ENCODE data around the gene GINS2.

Gene GINS2

GRCh38 chr16:85677383-85677967 lies 11.3 kb downstream of the GINS2 start:
- no peak overlapping the region for H3K4me3 ChIP-seq (ENCODE audit: low read length)

DNA sequence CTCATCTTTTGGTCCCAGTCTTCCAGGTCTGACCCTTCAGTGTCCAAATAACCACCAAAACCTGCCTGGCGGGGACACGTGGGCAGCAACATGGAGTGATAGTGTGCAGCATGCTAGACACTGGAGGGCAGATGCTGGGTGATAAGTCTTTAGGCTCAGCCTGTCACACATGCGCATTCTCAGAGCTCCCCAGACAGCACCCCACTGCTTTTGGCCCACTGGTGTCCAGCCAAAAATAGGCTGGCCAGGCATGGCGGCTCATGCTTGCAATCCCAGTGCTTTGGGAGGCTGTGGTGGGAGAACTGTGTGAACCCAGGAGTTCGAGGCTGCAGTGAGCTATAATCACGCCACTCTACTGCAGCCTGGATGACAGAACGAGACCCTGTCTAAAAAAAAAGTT lies 12.3 kb downstream of the GINS2 start:
- H3K4me3 ChIP-seq (ENCODE audit: low read length) = no peak overlapping the region
- TF ChIP-seq ZNF274 (IDR thresholded peaks at IDR 0.05; ENCODE audit: low read depth, low read length) = no peak

More at GRCh38 chr16:85677383-85677967, 11.3 kb downstream of the GINS2 start:
- TF ChIP-seq ZNF274 (IDR thresholded peaks at IDR 0.05; ENCODE audit: low read depth, low read length) = no peak

GRCh38 chr16:85675251-85675874 lies 13.4 kb downstream of the GINS2 start:
- no peak overlapping the region for H3K4me3 ChIP-seq (ENCODE audit: low read length)
- TF ChIP-seq ZNF274 (IDR thresholded peaks at IDR 0.05; ENCODE audit: low read depth, low read length) = no peak

DNA sequence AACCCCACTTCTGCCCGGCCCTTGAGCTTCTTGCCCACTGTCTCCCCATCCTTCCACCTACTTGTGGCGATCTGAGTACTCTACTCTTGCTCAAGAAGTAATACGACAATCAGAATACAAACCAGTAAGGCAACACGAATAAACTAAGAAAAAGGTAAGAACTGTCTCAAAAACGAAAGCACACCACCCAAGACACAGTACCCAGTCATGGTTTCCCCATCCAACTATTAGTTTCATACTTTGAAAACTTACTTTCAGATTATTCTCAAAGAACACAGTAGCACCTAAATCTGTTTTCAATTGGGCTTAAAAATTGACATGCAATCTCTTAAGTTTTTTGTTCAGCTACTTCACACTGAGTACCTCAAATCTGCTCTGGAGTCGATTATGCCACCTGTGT lies 13.9 kb downstream of the GINS2 start:
- H3K4me3 ChIP-seq (ENCODE audit: low read length) = no peak overlapping the region
- TF ChIP-seq ZNF274 (IDR thresholded peaks at IDR 0.05; ENCODE audit: low read depth, low read length) = no peak

GRCh38 chr16:85674418-85674755 lies 14.4 kb downstream of the GINS2 start:
- TF ChIP-seq ZNF274 (IDR thresholded peaks at IDR 0.05; ENCODE audit: low read depth, low read length) = no peak
- no peak overlapping the region for H3K4me3 ChIP-seq (ENCODE audit: low read length)

DNA sequence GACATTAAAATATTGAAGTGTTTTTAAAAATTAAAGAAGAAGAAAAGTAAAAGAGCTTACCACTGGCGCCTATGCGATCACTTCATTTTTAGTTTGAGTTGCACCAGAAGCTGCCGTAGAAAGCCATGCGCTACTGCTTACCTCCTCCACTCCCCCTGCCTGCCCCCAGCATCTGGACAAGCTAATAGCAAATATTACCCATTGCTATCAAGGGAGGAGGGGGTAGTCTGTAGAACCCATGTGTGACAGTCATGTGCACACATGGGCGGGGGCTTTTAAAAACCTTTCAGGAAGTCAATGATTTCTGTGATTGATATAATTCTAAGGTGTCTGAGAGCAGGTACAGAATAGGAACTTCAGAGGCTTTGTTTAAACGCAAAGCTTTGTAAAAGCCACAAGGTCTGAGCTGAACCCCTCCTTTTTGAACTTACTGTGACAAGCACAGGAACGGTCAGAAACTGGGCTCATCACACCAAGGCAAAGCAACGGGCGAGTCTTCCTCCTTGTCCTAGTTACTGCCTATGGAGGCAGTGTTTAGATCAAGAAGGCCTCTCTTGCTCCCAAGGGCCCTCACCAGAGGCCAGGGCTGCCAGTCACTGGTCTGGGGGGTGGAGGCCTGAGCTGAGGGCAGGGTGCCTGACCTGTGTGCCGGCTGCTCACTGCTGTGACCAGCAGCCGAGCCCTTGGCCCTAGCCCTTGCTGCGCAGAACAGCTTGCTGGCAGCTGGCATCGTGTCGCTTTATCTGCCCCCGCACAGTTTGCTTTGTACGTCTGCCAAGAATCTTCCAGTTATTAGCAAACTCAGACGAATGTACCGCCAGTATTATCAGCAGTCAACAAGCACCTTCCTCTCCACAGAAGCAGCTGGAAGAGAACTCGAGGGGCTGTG lies 15.0 kb downstream of the GINS2 start:
- no peak overlapping the region for H3K4me3 ChIP-seq (ENCODE audit: low read length)
- TF ChIP-seq ZNF274 (IDR thresholded peaks at IDR 0.05; ENCODE audit: low read depth, low read length) = no peak

GRCh38 chr16:85670840-85671239 lies 17.9 kb downstream of the GINS2 start:
- H3K4me3 ChIP-seq (ENCODE audit: low read length) = no peak overlapping the region
- no peak for TF ChIP-seq ZNF274 (IDR thresholded peaks at IDR 0.05; ENCODE audit: low read depth, low read length)

DNA sequence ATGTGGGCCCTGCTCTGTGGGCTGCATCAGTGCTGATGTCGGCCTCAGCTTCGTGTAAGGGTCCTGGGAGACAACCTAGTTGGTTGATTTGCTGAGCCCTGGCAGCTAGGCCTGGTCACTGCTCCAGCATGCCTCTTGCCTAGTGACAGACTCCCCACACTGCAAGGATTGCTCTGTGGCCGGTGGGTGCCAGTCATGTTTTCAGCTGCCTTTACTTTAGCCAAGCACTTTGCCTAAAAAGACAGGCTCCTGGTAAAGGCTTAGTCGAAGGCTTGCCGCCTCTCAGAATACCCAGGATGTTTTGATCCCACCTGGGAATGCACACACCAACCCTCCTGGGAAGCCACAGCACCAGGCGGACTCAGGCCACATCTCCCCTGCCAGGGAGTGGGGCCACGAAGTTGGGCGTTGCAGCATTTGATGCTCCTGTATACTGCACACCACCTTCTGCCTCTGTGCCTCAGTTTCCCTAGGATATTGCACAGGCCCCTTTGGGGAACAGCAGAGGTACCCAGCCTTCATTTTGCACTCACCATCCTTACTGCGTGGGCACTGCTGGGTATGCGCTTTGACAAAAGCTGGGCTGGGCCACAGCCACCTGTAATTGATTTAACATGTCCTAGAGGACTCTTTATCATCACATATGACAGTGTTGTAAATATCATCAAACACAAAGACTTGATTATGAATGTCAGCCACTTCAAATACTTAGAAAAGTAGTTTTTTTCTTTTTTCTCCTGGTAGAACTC lies 19.9 kb downstream of the GINS2 start:
- no peak for TF ChIP-seq ZNF274 (IDR thresholded peaks at IDR 0.05; ENCODE audit: low read depth, low read length)
- no peak overlapping the region for H3K4me3 ChIP-seq (ENCODE audit: low read length)

DNA sequence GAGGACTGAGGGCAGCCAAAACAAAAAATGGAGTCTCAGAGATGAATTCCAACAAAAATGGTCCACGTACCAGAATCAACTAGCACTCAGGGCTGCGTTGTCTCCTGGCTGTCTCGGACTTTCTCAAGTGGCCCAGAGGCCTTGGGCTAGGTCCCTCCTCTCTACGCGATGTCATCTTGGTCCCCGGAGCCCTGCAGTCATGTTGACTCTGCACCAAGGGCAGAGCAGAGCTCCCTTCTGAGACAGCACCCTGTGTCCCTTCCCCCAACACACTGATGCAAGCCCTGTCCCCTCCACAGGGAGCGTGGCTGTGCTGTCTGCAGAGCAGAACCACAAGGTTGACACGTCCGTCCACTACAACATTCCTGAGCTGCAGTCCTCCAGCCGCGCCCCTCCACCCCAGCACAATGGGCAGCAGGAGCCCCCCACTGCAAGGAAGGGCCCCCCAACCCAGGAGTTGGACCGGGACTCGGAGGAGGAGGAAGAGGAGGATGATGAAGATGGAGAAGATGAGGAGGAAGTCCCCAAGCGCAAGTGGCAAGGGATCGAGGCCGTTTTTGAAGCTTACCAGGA lies 20.8 kb downstream of the GINS2 start:
- H3K4me3 ChIP-seq (ENCODE audit: low read length) = no peak overlapping the region
- TF ChIP-seq ZNF274 (IDR thresholded peaks at IDR 0.05; ENCODE audit: low read depth, low read length) = no peak

- no peak for TF ChIP-seq ZNF274 (IDR thresholded peaks at IDR 0.05; ENCODE audit: low read depth, low read length)
- no peak overlapping the region for H3K4me3 ChIP-seq (ENCODE audit: low read length)
Measured at GRCh38 chr16:85667261-85667660, 21.5 kb downstream of the GINS2 start.

DNA sequence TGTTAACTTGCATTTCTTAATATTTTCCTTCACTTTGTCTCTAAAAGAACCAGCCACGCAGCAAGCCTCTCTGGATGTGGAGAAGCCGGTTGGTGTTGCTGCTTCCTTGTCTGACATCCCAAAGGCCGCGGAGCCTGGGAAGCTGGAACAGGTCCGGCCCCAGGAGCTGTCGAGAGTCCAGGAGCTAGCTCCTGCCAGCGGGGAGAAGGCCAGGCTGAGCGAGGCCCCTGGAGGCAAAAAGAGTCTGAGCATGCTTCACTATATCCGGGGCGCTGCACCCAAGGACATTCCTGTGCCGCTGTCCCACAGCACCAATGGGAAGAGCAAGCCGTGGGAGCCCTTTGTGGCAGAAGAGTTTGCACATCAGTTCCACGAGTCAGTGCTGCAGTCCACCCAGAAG lies 22.8 kb downstream of the GINS2 start:
- TF ChIP-seq ZNF274 (IDR thresholded peaks at IDR 0.05; ENCODE audit: low read depth, low read length) = no peak
- H3K4me3 ChIP-seq (ENCODE audit: low read length) = no peak overlapping the region

DNA sequence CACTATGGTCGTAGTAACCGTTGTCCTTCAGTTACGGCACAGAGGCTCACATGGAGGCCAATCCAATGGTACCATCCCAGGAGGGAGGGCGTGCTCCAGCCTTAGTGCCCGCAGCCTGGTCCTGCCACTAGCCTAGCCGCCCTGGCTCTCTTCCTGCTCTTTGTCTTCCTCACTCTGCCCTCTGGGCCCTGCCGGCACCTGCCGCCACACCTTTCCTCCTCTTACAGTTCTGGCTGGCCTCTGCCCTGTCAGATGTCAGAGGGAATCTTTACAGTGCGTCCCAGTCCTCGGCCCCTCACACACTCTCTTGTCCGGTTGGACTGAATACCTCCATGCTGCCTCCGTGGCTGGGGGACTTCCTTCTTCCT lies 23.4 kb downstream of the GINS2 start:
- no peak overlapping the region for H3K4me3 ChIP-seq (ENCODE audit: low read length)
- TF ChIP-seq ZNF274 (IDR thresholded peaks at IDR 0.05; ENCODE audit: low read depth, low read length) = no peak

DNA sequence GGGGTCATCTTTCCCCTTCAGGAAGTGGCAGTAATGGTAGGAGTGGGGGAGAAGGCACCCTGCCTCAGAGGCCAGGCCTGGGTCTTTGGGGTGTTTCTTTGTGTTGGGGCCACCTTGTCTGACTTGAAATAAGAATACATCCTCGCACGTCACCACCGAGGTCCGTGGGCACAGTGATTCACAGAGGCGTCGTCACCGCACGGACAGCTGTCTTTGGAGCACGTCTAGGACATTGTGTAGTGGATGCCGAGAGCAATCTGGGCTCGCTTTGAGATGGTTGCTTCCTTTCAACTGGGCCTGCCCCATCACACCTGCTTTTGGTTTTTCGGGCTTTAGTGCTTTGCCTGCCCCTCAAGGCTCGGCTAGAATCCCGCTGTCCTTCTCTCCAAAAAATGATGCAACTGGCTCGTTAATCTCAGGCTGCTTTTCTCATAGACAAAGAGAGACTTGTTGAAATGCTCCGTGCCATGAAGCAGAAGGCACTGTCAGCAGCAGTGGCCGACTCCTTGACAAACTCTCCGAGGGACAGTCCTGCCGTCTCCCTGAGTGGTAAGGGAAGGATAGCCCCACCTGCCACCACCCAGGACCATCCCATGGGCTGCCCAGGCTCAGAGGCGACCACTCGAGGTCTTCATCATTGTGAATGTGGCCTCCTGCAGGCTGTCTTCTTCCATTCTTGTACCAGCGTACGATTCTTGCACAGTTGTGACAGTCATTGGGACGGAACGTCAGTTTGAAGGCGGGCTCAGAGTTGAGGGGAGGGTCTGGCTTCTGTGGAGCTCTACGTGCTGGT lies 24.0 kb downstream of the GINS2 start:
- no peak overlapping the region for H3K4me3 ChIP-seq (ENCODE audit: low read length)
- TF ChIP-seq ZNF274 (IDR thresholded peaks at IDR 0.05; ENCODE audit: low read depth, low read length) = no peak
